Measurements from ENCODE around the gene SLCO3A1. TPM values are rescaled to one million over a fixed set of nuclear protein-coding genes. Genes with fewer than 3 reads are reported as not detected.

SLCO3A1 gene
- total RNA-seq, 1 experiment from 2014 or later: not detected

DNA sequence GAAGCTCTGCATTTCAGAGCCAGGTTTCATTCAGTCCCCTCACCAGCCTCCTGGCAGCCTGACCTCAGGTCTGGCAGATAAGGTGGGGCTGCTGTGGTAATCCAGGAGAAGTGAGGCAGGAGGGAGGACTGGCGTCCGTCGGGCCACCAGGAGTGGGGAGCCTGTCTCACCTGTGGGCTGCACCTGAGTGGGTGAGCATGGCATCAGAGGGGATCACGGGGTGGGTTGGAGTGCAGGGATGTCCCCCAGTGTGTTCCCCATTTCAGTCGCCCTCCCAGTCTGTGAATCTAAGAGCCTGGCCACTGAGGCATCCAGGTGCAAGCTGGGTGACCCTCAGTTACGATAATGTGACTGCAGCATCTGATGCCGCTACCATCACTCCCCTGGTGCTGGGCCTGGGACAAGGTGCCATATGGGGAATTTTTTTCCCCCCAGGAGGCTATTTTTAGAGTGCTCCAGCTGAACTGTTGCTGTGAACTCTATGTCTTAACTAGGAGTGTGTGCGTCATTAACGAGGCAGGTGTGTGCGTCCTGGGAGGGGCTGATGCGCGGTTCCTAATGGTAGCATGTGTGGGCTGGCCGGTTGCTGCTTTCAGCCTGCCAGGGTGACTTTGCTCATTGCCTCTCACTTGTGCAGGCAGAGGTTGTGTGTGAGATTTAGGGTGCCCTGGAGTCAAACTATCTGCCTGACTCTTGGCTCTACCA is 165.2 kb downstream of the SLCO3A1 start:
- intact Hi-C loops (cut with micrococcal nuclease; ENCODE audit: unreplicated experiment): no loop called here
- H3K36me3 ChIP-seq (ENCODE audit: control insufficient read depth, insufficient read depth, low read length): no peaks in the 10 kb centered on the region
- TF ChIP-seq, protein P1, sequence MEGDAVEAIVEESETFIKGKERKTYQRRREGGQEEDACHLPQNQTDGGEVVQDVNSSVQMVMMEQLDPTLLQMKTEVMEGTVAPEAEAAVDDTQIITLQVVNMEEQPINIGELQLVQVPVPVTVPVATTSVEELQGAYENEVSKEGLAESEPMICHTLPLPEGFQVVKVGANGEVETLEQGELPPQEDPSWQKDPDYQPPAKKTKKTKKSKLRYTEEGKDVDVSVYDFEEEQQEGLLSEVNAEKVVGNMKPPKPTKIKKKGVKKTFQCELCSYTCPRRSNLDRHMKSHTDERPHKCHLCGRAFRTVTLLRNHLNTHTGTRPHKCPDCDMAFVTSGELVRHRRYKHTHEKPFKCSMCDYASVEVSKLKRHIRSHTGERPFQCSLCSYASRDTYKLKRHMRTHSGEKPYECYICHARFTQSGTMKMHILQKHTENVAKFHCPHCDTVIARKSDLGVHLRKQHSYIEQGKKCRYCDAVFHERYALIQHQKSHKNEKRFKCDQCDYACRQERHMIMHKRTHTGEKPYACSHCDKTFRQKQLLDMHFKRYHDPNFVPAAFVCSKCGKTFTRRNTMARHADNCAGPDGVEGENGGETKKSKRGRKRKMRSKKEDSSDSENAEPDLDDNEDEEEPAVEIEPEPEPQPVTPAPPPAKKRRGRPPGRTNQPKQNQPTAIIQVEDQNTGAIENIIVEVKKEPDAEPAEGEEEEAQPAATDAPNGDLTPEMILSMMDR (IDR thresholded peaks at IDR 0.05; ENCODE audit: insufficient read depth in 1 of 2, low read depth in 1 of 2, low read length in 1 of 2, severe bottlenecking in 1 of 2, unreplicated experiment in 1 of 2): no peak
- ChIA-PET POLR2A (no interaction called here), CTCF (no interaction called here)
- no peak overlapping the region for H3K4me3 ChIP-seq (ENCODE audit: low read depth, low read length)
- no peak for DNase-seq
- H3K36me3 Mint-ChIP-seq (ENCODE audit: insufficient read depth, unreplicated experiment): no peaks in the 10 kb centered on the region
- no peaks in the 10 kb centered on the region for H3K9me3 Mint-ChIP-seq (ENCODE audit: unreplicated experiment)
- H3K27ac Mint-ChIP-seq (ENCODE audit: unreplicated experiment): no peak overlapping the region
- H3K27me3 Mint-ChIP-seq (ENCODE audit: insufficient read depth, unreplicated experiment): peaks cover 21% of the 10 kb centered on the region
- BruUV-seq (replicated peaks): no TSS peak
- no peaks in the 10 kb centered on the region for H3K4me1 Mint-ChIP-seq (ENCODE audit: low read depth, unreplicated experiment)
- no peaks in the 10 kb centered on the region for H3K4me1 ChIP-seq
- H3K27me3 ChIP-seq (replicated peaks; ENCODE audit: control insufficient read depth, insufficient read depth, low read length): no peaks in the 10 kb centered on the region
- no peaks in the 10 kb centered on the region for H3K9me3 ChIP-seq
- H3K4me3 Mint-ChIP-seq (ENCODE audit: unreplicated experiment): no peak overlapping the region

GRCh38 chr15:92019706-92020105 is 166.2 kb downstream of the SLCO3A1 start:
- no TSS peak for BruUV-seq (replicated peaks)
- Histone ChIP-seq H3K9me3 (no peaks in the 10 kb centered on the region), H3K4me1 (no peaks in the 10 kb centered on the region), H3K4me3 (ENCODE audit: low read depth, low read length) (no peak overlapping the region), H3K27me3 (replicated peaks; ENCODE audit: control insufficient read depth, insufficient read depth, low read length) (no peaks in the 10 kb centered on the region), H3K36me3 (ENCODE audit: control insufficient read depth, insufficient read depth, low read length) (no peaks in the 10 kb centered on the region)
- no peaks in the 10 kb centered on the region for H3K4me1 Mint-ChIP-seq (ENCODE audit: low read depth, unreplicated experiment)
- intact Hi-C loops (cut with micrococcal nuclease; ENCODE audit: unreplicated experiment): no loop called here
- no peaks in the 10 kb centered on the region for H3K36me3 Mint-ChIP-seq (ENCODE audit: insufficient read depth, unreplicated experiment)
- no peaks in the 10 kb centered on the region for H3K9me3 Mint-ChIP-seq (ENCODE audit: unreplicated experiment)
- no peak overlapping the region for H3K27ac Mint-ChIP-seq (ENCODE audit: unreplicated experiment)
- ChIA-PET CTCF (no interaction called here), POLR2A (no interaction called here)
- DNase-seq: no peak
- no peak overlapping the region for H3K4me3 Mint-ChIP-seq (ENCODE audit: unreplicated experiment)
- TF ChIP-seq, protein P1 (IDR thresholded peaks at IDR 0.05; ENCODE audit: insufficient read depth in 1 of 2, low read depth in 1 of 2, low read length in 1 of 2, severe bottlenecking in 1 of 2, unreplicated experiment in 1 of 2): no peak
- peaks cover 21% of the 10 kb centered on the region for H3K27me3 Mint-ChIP-seq (ENCODE audit: insufficient read depth, unreplicated experiment)

DNA sequence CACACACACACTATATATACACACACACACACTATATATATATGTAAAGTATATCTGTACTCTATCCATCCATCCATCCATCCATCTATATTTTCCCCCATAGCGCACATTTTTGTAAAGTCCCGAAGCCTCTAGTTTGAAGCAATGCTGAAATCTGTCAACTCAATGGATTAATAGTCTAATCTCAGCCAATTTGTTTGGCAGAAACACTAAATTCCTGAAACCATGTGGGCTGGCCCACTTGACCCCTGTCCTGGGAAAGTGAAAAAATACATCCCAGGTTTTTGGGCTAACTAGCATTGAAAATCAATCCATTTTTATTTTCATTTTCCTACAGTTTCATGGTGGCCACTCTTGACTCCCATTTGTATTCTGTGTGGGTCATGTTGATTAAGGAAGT is 166.7 kb downstream of the SLCO3A1 start:
- POLR2A ChIA-PET: no interaction called here
- H3K9me3 Mint-ChIP-seq (ENCODE audit: unreplicated experiment): no peaks in the 10 kb centered on the region
- intact Hi-C loops (cut with micrococcal nuclease; ENCODE audit: unreplicated experiment): no loop called here
- Histone ChIP-seq H3K36me3 (ENCODE audit: control insufficient read depth, insufficient read depth, low read length) (no peaks in the 10 kb centered on the region), H3K4me1 (no peaks in the 10 kb centered on the region), H3K9me3 (no peaks in the 10 kb centered on the region), H3K4me3 (ENCODE audit: low read depth, low read length) (no peak overlapping the region), H3K27me3 (replicated peaks; ENCODE audit: control insufficient read depth, insufficient read depth, low read length) (no peaks in the 10 kb centered on the region)
- H3K27ac Mint-ChIP-seq (ENCODE audit: unreplicated experiment): no peak overlapping the region
- no peak overlapping the region for H3K4me3 Mint-ChIP-seq (ENCODE audit: unreplicated experiment)
- no peaks in the 10 kb centered on the region for H3K4me1 Mint-ChIP-seq (ENCODE audit: low read depth, unreplicated experiment)
- no peak for DNase-seq
- CTCF ChIA-PET: no interaction called here
- H3K27me3 Mint-ChIP-seq (ENCODE audit: insufficient read depth, unreplicated experiment): peaks cover 21% of the 10 kb centered on the region
- TF ChIP-seq, protein P1 (IDR thresholded peaks at IDR 0.05; ENCODE audit: insufficient read depth in 1 of 2, low read depth in 1 of 2, low read length in 1 of 2, severe bottlenecking in 1 of 2, unreplicated experiment in 1 of 2): no peak
- BruUV-seq (replicated peaks): no TSS peak
- no peaks in the 10 kb centered on the region for H3K36me3 Mint-ChIP-seq (ENCODE audit: insufficient read depth, unreplicated experiment)

All from Caco-2 (cell line).